Large intestine (tissue), 3 donors: ENCODE data around the gene INCENP. TPM values are rescaled to one million over a fixed set of nuclear protein-coding genes. Genes with fewer than 3 reads are reported as not detected.
A peak's percentile ranks its signal among the peaks of the same experiment; 100 is the strongest.
"Not testable (repeated sequence)": the region's sequence is repeated elsewhere in the genome, so short reads cannot be mapped to it uniquely, and the experiment has no call there.

Experiments used
- DNase-seq, 2 donors: peaks; one replicate each; pipeline versions ENCODE4 v3.0.0 to v3.0.0-alpha.2; 2013
- H3K27ac ChIP-seq: one replicate; pipeline ENCODE4 v1.5.1; 2013; ENCODE audit warnings: low read length
- H3K27me3 ChIP-seq: 2 replicates; pipeline ENCODE4 v1.6.1; 2013; ENCODE audit warnings: low read length; ENCODE audit not compliant: control insufficient read depth, insufficient read depth
- H3K36me3 ChIP-seq: 2 replicates; pipeline ENCODE4 v1.6.1; 2013; ENCODE audit warnings: low read length; ENCODE audit not compliant: control insufficient read depth, insufficient read depth
- H3K4me1 ChIP-seq: one replicate; pipeline ENCODE4 v1.6.1; 2013; ENCODE audit warnings: low read length; ENCODE audit not compliant: control insufficient read depth, insufficient read depth
- H3K4me3 ChIP-seq: one replicate; pipeline ENCODE4 v1.5.1; 2013; ENCODE audit warnings: low read length
- H3K9me3 ChIP-seq: one replicate; pipeline ENCODE4 v1.6.1; 2013; ENCODE audit warnings: mild to moderate bottlenecking, low read depth, low read length, moderate library complexity; ENCODE audit not compliant: control insufficient read depth
- WGBS: methylation state at CpG from one replicate; pipeline ENCODE4 v1.1.5; 2013; ENCODE audit warnings: low lambda C conversion rate; ENCODE audit not compliant: insufficient coverage; 5-methylcytosine and 5-hydroxymethylcytosine counted together
- polyA plus RNA-seq: library from polyadenylated mRNA; unstranded; fragments of 120-200 nt; gene quantifications from one replicate; pipeline ENCODE4 v1.2.1, GENCODE V29; 2013

Gene INCENP
- polyA plus RNA-seq, 1 donor, result 22.5 TPM

DNA sequence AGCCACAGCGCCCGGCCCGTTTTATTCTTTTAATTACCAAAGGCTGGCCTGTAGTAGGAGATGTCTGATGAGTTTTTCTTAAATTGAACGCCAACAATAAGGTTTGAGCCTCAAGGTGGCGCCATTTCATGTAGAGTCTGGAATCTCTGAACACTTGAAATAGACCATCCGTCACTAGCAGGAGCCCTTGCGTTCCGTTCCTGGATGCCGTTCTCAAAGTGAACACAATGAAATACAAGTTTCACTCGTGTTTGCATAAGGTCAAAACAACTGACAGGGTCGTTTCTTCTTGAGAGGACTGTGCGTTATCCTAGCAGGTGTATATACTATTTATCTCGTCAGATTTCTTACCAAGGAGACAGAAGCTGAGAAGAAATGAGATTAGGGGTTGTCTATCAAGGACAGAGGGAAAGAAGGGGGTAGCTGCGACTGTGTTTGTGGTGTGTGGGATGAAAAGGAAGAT lies 47.5 kb downstream of the INCENP start:
- Histone ChIP-seq H3K36me3 (no peaks in the 10 kb centered on the region), H3K27me3 (peaks cover 26% of the 10 kb centered on the region), H3K4me3 (no peak overlapping the region), H3K4me1 (no peaks in the 10 kb centered on the region), H3K27ac (no peak overlapping the region), H3K9me3 (no peaks in the 10 kb centered on the region)
- peak; percentile 50 to 63 for DNase-seq
- WGBS, result 0% methylated on average over 2 of the region's 14 CpGs

- H3K27ac ChIP-seq, result no peak overlapping the region
- H3K36me3 ChIP-seq, result no peaks in the 10 kb centered on the region
- no peak overlapping the region for H3K4me3 ChIP-seq
- WGBS, result no CpG with 5 or more reads among the region's 7 CpGs
- H3K27me3 ChIP-seq, result peaks cover 17% of the 10 kb centered on the region
- H3K9me3 ChIP-seq, result no peaks in the 10 kb centered on the region
- no peaks in the 10 kb centered on the region for H3K4me1 ChIP-seq
- no peak for DNase-seq
These were observed 48.5 kb downstream of the INCENP start for GRCh38 chr11:62172294-62172693.

GRCh38 chr11:62176766-62177165 lies 53.0 kb downstream of the INCENP start:
- no peak for DNase-seq
- no peaks in the 10 kb centered on the region for H3K4me1 ChIP-seq
- H3K27ac ChIP-seq, result no peak overlapping the region
- H3K9me3 ChIP-seq, result no peaks in the 10 kb centered on the region
- no CpG with 5 or more reads among the region's 3 CpGs for WGBS
- peaks cover 7% of the 10 kb centered on the region for H3K27me3 ChIP-seq
- H3K36me3 ChIP-seq, result no peaks in the 10 kb centered on the region
- H3K4me3 ChIP-seq, result no peak overlapping the region

GRCh38 chr11:62179995-62180394 lies 56.2 kb downstream of the INCENP start:
- Histone ChIP-seq H3K27me3 (peaks cover 4% of the 10 kb centered on the region), H3K4me3 (no peak overlapping the region), H3K9me3 (peaks cover 7% of the 10 kb centered on the region), H3K27ac (no peak overlapping the region), H3K36me3 (no peaks in the 10 kb centered on the region), H3K4me1 (no peaks in the 10 kb centered on the region)
- no peak for DNase-seq
- WGBS, result 57% methylated on average over 1 of the region's 5 CpGs

GRCh38 chr11:62181097-62181496 lies 57.3 kb downstream of the INCENP start:
- no peak for DNase-seq
- H3K4me3 ChIP-seq, result no peak overlapping the region
- H3K27me3 ChIP-seq, result no peaks in the 10 kb centered on the region
- H3K27ac ChIP-seq, result no peak overlapping the region
- WGBS, result 100% methylated on average over 1 of the region's 2 CpGs
- H3K9me3 ChIP-seq, result peaks cover 7% of the 10 kb centered on the region
- no peaks in the 10 kb centered on the region for H3K36me3 ChIP-seq
- no peaks in the 10 kb centered on the region for H3K4me1 ChIP-seq

GRCh38 chr11:62182147-62182891 lies 58.5 kb downstream of the INCENP start:
- no peak overlapping the region for H3K27ac ChIP-seq
- H3K9me3 ChIP-seq, result peaks cover 7% of the 10 kb centered on the region
- H3K4me3 ChIP-seq, result no peak overlapping the region
- no peaks in the 10 kb centered on the region for H3K4me1 ChIP-seq
- no peaks in the 10 kb centered on the region for H3K27me3 ChIP-seq
- no peak for DNase-seq
- 75% methylated on average over 4 of the region's 8 CpGs for WGBS
- H3K36me3 ChIP-seq, result no peaks in the 10 kb centered on the region

DNA sequence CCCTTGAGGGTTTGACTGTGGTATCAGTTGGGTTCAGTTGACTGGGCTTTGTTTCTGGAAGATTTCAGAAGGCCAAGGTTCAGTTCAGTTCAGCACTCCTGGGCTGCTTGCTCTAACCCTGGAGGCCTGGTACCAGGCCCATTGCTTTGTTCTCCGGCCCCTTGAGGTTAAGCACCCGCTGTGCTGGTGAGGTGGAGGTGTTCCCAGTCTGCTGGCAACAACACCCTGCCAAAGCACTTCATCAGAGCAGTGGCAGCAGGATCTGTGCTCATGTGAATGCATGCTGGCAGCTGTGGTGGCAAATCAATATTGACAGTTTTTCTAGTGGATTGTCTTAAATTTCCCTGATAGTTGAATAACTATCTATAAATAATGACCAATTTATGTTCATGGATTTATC lies 62.4 kb downstream of the INCENP start:
- Histone ChIP-seq H3K27ac (no peak overlapping the region), H3K4me3 (no peak overlapping the region), H3K9me3 (peaks cover 7% of the 10 kb centered on the region), H3K27me3 (peaks cover 13% of the 10 kb centered on the region), H3K36me3 (no peaks in the 10 kb centered on the region), H3K4me1 (no peaks in the 10 kb centered on the region)
- no CpG with 5 or more reads among the region's 2 CpGs for WGBS
- DNase-seq, result no peak

DNA sequence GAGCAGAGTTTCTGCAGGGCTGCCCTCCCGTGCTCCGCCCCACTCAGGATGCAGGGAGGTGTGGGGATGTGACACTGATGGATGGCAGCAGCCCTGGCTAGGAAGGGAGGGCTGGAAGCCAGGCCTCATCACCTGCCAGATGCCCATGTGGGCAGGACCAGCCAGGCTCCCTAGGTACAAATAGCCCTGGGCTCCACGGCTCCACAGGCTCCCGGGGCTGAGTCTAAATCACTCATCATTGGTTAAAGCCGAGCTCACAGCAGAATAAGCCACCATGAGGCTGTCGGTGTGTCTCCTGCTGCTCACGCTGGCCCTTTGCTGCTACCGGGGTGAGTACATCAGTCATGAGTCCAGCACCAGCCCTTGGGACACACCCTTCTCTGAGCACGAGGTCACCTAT lies 66.2 kb downstream of the INCENP start, which contains the start of gene SCGB1D1:
Gene SCGB1D1 (plus strand): TSS at position 206 of the 400 bp plus-strand sequence. CDS start 69 bp downstream, at position 275.
- no peak for DNase-seq
- no peak within 1 kb of the TSS for H3K4me3 ChIP-seq
- no peak within 1 kb of the TSS for H3K27ac ChIP-seq
- no CpG with 5 or more reads among the region's 9 CpGs for WGBS
- H3K4me1 ChIP-seq, result no peaks in the 10 kb centered on the region
- no peaks in the 10 kb centered on the region for H3K9me3 ChIP-seq
- no peaks in the 10 kb centered on the region for H3K36me3 ChIP-seq
- peaks cover 16% of the 10 kb centered on the region for H3K27me3 ChIP-seq

DNA sequence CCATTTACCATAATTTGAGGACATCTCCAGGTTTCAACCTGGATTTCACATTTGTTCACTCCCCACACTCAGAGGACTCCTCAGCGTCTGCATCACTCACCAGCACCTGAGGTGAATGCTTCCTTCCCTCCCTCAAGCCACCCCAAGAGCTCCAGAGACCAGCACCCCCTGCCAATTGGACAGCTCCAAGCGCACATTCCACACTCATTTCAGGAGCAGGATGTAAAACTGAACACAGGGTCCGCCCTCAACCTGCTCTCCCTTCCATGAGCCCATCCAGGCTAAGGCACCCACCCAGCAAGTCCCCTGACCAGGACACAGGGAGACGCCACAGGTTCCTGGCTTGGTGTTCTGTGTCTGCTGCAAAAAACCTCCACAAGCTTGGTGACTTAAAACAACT lies 70.1 kb downstream of the INCENP start:
- WGBS, result no CpG with 5 or more reads among the region's 4 CpGs
- no peak for DNase-seq
- H3K27me3 ChIP-seq, result peaks cover 23% of the 10 kb centered on the region

DNA sequence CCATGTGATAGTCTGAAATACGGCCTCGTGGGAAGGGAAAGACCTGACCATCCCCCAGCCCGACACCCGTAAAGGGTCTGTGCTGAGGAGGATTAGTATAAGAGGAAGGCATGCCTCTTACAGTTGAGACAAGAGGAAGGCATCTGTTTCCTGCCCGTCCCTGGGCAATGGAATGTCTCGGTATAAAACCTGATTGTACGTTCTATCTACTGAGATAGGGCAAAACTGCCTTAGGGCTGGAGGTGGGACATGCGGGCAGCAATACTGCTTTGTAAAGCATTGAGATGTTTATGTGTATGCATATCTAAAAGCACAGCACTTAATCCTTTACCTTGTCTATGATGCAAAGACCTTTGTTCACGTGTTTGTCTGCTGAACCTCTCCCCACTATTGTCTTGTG lies 71.2 kb downstream of the INCENP start:
- not testable (repeated sequence) for H3K9me3 ChIP-seq, H3K27ac ChIP-seq, H3K4me3 ChIP-seq, H3K4me1 ChIP-seq, H3K36me3 ChIP-seq, DNase-seq
- WGBS, result no CpG with 5 or more reads among the region's 9 CpGs
- H3K27me3 ChIP-seq, result peaks cover 13% of the 10 kb centered on the region

More for the DNA sequence above, 70.1 kb downstream of the INCENP start:
- Histone ChIP-seq H3K4me1 (no peaks in the 10 kb centered on the region), H3K27ac (no peak overlapping the region), H3K4me3 (no peak overlapping the region), H3K9me3 (no peaks in the 10 kb centered on the region), H3K36me3 (no peaks in the 10 kb centered on the region)

DNA sequence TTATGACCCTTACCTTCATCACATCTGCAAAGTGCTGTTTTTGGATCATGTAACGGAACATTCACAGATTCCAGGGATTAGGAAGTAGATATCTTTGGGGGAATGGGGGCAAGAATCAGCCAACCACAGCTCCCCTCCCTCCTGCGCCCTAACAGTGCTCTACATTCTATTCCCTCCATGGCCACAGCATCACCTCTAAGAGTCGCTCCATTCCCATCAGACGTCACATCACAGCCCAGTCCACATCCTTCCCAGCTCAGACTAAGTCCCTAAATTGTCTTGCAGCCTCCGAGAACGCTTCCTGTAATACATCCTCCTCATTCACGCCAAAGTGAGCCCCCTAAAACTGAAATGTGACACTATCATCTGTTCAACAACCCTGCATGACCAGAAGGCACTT lies 72.1 kb downstream of the INCENP start:
- H3K4me3 ChIP-seq, result no peak overlapping the region
- no CpG with 5 or more reads among the region's 7 CpGs for WGBS
- H3K36me3 ChIP-seq, result no peaks in the 10 kb centered on the region
- peaks cover 10% of the 10 kb centered on the region for H3K27me3 ChIP-seq
- DNase-seq, result no peak
- no peaks in the 10 kb centered on the region for H3K9me3 ChIP-seq
- H3K4me1 ChIP-seq, result no peaks in the 10 kb centered on the region
- no peak overlapping the region for H3K27ac ChIP-seq
